ENCODE results near the gene MADCAM1.

Gene MADCAM1

DNA sequence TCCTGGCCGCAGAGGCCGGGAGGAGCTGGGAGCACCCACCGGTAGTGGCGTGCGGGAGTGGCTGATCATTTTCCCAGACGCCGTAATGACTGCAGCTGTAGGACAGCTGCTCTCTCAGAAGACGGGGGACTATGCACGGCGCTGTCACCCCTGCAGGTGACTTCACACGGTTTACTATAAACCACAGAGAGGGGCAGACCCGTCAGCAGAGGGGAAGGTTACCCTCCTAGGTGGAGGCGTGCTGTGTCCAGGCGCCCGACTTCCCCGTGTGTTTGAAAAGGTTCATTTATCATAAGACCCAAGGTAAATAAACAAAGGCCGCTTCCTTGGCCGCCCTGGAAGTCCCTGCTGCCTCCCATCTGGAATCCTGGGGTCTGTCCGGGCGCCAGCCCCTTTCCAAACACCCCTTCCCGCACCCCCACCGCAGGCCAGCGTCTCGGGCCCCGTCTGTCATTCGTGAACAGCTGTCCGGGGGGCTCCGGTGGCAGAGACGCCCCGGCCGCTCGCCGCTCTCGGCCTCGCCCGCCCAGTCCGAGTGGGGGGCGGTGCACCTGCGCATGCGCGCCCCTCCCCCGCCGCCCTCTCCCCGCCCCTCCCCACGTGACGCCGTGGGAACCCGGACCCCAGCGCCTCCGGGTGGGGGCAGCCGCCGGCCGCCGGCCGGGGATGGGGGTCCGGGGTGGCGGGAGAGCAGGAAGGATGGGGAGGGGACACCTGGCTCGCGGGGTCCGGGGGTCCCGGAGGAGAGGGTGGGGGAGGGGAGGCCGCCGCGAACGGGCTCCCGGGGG lies 36.4 kb upstream of the MADCAM1 start:
- peak overlapping the region; percentile 31 for H3K4me3 ChIP-seq (ENCODE audit: control insufficient read depth, low read depth, low read length)
- TF ChIP-seq, protein P1, sequence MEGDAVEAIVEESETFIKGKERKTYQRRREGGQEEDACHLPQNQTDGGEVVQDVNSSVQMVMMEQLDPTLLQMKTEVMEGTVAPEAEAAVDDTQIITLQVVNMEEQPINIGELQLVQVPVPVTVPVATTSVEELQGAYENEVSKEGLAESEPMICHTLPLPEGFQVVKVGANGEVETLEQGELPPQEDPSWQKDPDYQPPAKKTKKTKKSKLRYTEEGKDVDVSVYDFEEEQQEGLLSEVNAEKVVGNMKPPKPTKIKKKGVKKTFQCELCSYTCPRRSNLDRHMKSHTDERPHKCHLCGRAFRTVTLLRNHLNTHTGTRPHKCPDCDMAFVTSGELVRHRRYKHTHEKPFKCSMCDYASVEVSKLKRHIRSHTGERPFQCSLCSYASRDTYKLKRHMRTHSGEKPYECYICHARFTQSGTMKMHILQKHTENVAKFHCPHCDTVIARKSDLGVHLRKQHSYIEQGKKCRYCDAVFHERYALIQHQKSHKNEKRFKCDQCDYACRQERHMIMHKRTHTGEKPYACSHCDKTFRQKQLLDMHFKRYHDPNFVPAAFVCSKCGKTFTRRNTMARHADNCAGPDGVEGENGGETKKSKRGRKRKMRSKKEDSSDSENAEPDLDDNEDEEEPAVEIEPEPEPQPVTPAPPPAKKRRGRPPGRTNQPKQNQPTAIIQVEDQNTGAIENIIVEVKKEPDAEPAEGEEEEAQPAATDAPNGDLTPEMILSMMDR (conservative IDR thresholded peaks at IDR 0.05; ENCODE audit: control insufficient read depth, insufficient read depth, low read depth, low read length) = no peak
- DNase-seq (ENCODE audit: low read depth) = no peak

DNA sequence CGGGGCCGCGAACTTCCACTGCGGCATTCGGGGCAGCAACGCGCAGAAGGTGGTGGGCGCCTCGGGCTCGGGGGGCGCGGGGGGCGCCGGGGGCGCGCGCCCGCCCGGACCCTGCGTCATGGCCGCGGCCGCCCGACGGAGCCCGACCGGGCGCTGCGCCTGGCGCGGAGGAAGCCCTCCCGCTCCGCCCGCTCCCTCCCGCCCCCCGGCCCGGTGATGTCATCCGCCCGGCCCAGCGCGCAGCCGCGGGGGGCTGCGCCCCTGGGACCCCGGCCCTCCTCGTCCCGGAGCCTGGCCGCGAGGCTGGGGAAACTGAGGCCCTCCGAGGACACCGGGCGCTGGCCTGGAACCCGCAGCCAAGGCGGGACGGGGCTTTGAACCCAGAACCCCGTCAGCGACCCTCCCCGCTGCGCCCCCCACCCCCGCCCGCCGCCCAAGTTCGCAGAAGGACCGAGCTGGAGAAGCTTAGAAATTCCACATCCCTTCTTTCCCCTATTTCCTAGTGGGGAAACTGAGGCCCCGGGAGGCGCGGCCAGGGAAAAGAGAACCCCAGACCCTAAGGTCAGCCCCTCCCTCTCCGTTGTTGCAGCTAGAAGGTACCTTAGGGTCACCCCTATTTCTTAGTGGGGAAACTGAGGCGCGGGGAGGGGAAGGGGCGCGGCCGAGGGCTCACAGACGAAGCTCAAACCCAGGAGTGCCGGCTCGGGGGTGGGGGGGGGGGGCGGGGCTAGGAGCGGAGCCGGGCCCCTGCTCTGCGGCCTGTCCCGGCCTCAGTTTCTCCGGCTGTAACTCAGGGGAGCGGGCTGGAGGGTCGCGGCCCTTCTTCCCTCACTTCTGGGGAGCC lies 35.2 kb upstream of the MADCAM1 start, which contains the start of gene SHC2:
SHC2 (minus strand) TSS at position 157 of the 844 bp plus-strand sequence; CDS start at position 120, 37 bp downstream.
- no peak for DNase-seq (ENCODE audit: low read depth)
- TF ChIP-seq, protein P1 (conservative IDR thresholded peaks at IDR 0.05; ENCODE audit: control insufficient read depth, insufficient read depth, low read depth, low read length) = no peak
- peak within 1 kb of the TSS; percentile 31 for H3K4me3 ChIP-seq (ENCODE audit: control insufficient read depth, low read depth, low read length)

DNA sequence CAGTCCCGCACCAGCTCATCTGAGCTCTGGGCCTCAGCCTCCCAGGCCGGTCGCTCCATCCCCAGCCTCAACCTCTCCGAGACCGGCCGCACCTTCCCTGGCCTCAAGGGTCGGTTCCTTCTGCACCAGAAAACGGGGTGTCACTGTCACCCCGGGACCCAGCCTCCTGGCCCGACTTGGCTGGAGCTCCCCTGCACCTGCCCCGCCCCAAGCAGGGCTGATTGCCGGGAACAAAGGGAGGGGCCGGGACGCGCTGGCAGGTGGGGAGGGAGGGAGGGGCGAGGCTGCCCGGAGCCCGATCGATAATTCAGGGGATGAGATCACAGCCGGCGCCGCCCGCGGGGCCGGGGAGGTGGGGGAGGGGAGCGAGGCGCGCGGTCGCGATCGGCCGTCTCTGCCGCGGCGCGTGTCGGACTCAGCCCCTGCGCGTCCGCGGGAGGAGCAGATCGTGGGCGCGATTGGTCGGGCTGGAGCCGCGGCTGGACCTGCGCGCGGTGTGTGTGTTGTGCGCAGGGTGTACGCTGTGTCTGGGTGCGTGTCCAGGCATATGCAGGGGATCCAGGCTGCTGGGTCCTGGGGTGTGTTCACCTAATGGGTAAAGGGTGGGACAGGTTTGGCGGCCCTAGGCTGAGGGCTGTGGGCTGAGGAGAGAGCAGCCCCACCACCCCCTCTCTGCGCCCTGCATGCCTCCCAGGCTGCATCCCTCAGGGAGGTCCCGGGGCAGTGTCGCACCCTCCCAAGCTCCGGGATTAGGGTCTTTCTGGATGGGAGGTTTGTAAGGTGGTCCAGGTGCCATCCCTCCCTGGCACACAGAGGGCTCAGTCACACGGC lies 34.4 kb upstream of the MADCAM1 start:
- no peak for DNase-seq (ENCODE audit: low read depth)
- TF ChIP-seq, protein P1 (conservative IDR thresholded peaks at IDR 0.05; ENCODE audit: control insufficient read depth, insufficient read depth, low read depth, low read length) = no peak
- no peak overlapping the region for H3K4me3 ChIP-seq (ENCODE audit: control insufficient read depth, low read depth, low read length)

DNA sequence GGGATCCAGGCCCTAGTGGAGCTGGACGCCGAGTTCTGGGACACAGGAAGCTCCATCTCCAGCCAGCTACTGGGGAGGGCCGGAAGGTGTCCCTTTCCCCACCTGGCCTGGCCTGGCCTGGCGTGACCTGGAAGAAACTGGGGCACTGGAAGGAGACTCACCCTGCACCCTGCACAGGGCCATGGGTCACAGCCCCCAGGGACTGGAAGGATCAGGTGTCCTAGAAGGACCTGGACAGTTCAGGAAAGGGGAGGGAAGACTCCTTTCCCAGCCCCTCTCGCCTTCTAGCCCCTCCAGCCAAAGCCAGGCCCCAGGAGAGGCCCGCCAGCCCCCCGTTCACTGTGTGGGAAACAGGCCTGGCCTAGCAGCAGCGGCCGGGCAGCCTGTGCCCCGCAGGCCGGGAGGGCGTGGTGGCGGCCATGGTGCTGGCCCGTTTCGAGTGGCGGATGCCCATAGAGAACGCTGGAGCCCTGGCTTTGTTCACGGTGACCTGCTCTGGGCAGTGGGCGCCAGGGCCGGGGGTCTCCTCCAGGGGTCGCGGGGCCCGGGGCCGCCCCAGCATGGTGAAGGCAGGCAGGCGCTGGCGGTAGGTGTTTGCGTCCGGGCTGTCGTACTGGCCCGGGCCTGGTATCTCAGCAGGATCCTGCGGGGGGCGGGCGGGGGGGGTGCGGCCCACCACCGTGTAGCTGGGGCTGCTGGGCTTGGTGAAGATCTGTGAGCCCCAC lies 32.6 kb upstream of the MADCAM1 start:
- DNase-seq (ENCODE audit: low read depth) = no peak
- TF ChIP-seq, protein P1 (conservative IDR thresholded peaks at IDR 0.05; ENCODE audit: control insufficient read depth, insufficient read depth, low read depth, low read length) = no peak
- no peak overlapping the region for H3K4me3 ChIP-seq (ENCODE audit: control insufficient read depth, low read depth, low read length)

DNA sequence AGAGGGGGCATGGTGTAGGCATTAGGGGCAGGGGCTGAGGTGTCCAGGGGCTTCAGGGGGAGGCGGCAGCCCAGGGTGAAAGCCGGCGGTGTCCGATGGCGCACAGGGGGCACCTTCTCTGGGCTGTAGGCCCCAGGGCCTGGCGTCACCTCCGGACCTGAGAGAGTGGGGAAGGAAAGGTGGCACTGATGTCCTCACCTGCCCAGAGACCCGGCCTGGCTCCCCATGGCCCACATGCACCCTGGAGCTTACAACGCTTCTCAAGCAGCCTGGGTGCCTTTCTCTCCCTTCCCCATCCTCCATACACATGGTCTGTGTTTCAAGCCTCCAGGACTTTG lies 32.1 kb upstream of the MADCAM1 start:
- no peak overlapping the region for H3K4me3 ChIP-seq (ENCODE audit: control insufficient read depth, low read depth, low read length)
- DNase-seq (ENCODE audit: low read depth) = no peak
- TF ChIP-seq, protein P1 (conservative IDR thresholded peaks at IDR 0.05; ENCODE audit: control insufficient read depth, insufficient read depth, low read depth, low read length) = no peak
